Right atrium auricular region (tissue), 2 donors: ENCODE results near the gene CEP44. TPM values are rescaled to one million over a fixed set of nuclear protein-coding genes. Genes with fewer than 3 reads are reported as not detected.
A peak's percentile ranks its signal among the peaks of the same experiment; 100 is the strongest.

Source experiments
- DNase-seq: peaks from one replicate; pipeline ENCODE4 v3.0.0-alpha.2; 2019; ENCODE audit warnings: low spot score
- H3K27ac ChIP-seq, 2 donors: fragments of 200-600 bp; sonication (generic); 1 replicate in 1 of 2; 2 replicates in 1 of 2; pipeline ENCODE4 v1.5.1; 2016 to 2019
- H3K27me3 ChIP-seq, 2 donors: fragments of 200-600 bp; sonication (generic); one replicate each; pipeline versions ENCODE4 v1.5.1 to v1.6.0; 2017 to 2019
- H3K36me3 ChIP-seq: fragments of 200-600 bp; sonication (generic); one replicate; pipeline ENCODE4 v1.5.1; 2016
- H3K4me1 ChIP-seq, 2 donors: fragments of 200-600 bp; sonication (generic); one replicate each; pipeline versions ENCODE4 v1.5.1 to v1.6.0; 2017 to 2019
- H3K4me3 ChIP-seq, 2 donors: fragments of 200-600 bp; sonication (generic); 1 replicate in 1 of 2; 2 replicates in 1 of 2; pipeline ENCODE4 v1.5.1; 2017 to 2019; ENCODE audit warnings: mild to moderate bottlenecking in 1 of 2, moderate library complexity in 1 of 2
- H3K9me3 ChIP-seq, 2 donors: fragments of 200-600 bp; sonication (generic); one replicate each; pipeline ENCODE4 v1.5.1; 2019
- CTCF ChIP-seq, 2 donors: fragments of 200-600 bp; sonication (generic); IDR thresholded peaks; one replicate each; pipeline ENCODE4 v1.5.1; 2019; ENCODE audit warnings: antibody characterized with exemption in 2 of 2
- total RNA-seq, 2 donors: library from RNA; depleted of rRNA; stranded (reverse); fragments of >200 nt; gene quantifications; one replicate each; pipeline ENCODE4 v1.1.0, GENCODE V29; 2016

The CEP44 gene
- total RNA-seq, result 10 to 100 TPM; 11.4 to 11.6 TPM

GRCh38 chr4:174283507-174284471, at the start of gene CEP44, which contains the start of gene FBXO8:
TSS of gene CEP44 (plus strand) at chr4:174283911. CDS start at chr4:174299122, 15,211 bp downstream.
TSS of gene FBXO8 (minus strand) at chr4:174283667. CDS start at chr4:174263092, 20,575 bp downstream.
- DNase-seq, result peak; percentile 74
- no peak for TF ChIP-seq CTCF (IDR thresholded peaks at IDR 0.05)
- Histone ChIP-seq H3K4me3 (peak within 1 kb of the TSS; percentile 76 to 93), H3K27me3 (no peaks in the 10 kb centered on the region), H3K36me3 (no peaks in the 10 kb centered on the region), H3K4me1 (peaks cover 0 to 30% of the 10 kb centered on the region in 2 donors), H3K9me3 (peaks cover 0 to 6% of the 10 kb centered on the region in 2 donors), H3K27ac (peak within 1 kb of the TSS; percentile 99)

GRCh38 chr4:174236359-174236758, 47.4 kb upstream of the CEP44 start:
- H3K4me1 ChIP-seq, result no peaks in the 10 kb centered on the region
- TF ChIP-seq CTCF (IDR thresholded peaks at IDR 0.05), result no peak
- no peaks in the 10 kb centered on the region for H3K27me3 ChIP-seq
- DNase-seq, result no peak
- H3K36me3 ChIP-seq, result peaks cover 13% of the 10 kb centered on the region
- H3K4me3 ChIP-seq, result no peak overlapping the region
- no peaks in the 10 kb centered on the region for H3K9me3 ChIP-seq
- no peak overlapping the region for H3K27ac ChIP-seq

- no peak for TF ChIP-seq CTCF (IDR thresholded peaks at IDR 0.05)
- no peak overlapping the region for H3K4me3 ChIP-seq
These were observed 42.5 kb upstream of the CEP44 start for GRCh38 chr4:174241162-174241561.

GRCh38 chr4:174244441-174244840, 39.3 kb upstream of the CEP44 start:
- no peak overlapping the region for H3K27ac ChIP-seq
- no peaks in the 10 kb centered on the region for H3K27me3 ChIP-seq
- no peak for TF ChIP-seq CTCF (IDR thresholded peaks at IDR 0.05)
- H3K36me3 ChIP-seq, result no peaks in the 10 kb centered on the region
- peaks cover 0 to 13% of the 10 kb centered on the region in 2 donors for H3K4me1 ChIP-seq
- no peak overlapping the region for H3K4me3 ChIP-seq
- no peaks in the 10 kb centered on the region for H3K9me3 ChIP-seq
- DNase-seq, result no peak

More at GRCh38 chr4:174241162-174241561, 42.5 kb upstream of the CEP44 start:
- DNase-seq, result no peak
- H3K27me3 ChIP-seq, result no peaks in the 10 kb centered on the region
- H3K36me3 ChIP-seq, result peaks cover 13% of the 10 kb centered on the region
- no peaks in the 10 kb centered on the region for H3K9me3 ChIP-seq
- no peak overlapping the region for H3K27ac ChIP-seq
- H3K4me1 ChIP-seq, result no peaks in the 10 kb centered on the region

- Histone ChIP-seq H3K4me1 (peaks cover 0 to 13% of the 10 kb centered on the region in 2 donors), H3K4me3 (no peak overlapping the region), H3K9me3 (no peaks in the 10 kb centered on the region), H3K36me3 (no peaks in the 10 kb centered on the region), H3K27me3 (no peaks in the 10 kb centered on the region), H3K27ac (no peak overlapping the region)
- TF ChIP-seq CTCF (IDR thresholded peaks at IDR 0.05), result no peak
- DNase-seq, result no peak
These were observed 38.0 kb upstream of the CEP44 start for GRCh38 chr4:174245714-174246113.
